ENCODE data around the gene UBR3. TPM values are rescaled to one million over a fixed set of nuclear protein-coding genes. Genes with fewer than 3 reads are reported as not detected.

The UBR3 gene
- total RNA-seq, 3 donors from 2014 or later (not counting 1 experiment from before 2014, with no cell fraction given) = 40.8 to 54.5 (median 41.0) TPM

- no peaks in the 10 kb centered on the region for H3K4me1 ChIP-seq (ENCODE audit: control insufficient read depth, insufficient read depth, low read length)
- no peak for TF ChIP-seq CTCF (IDR thresholded peaks at IDR 0.05)
- no peaks in the 10 kb centered on the region for H3K9me3 ChIP-seq (ENCODE audit: control insufficient read depth, insufficient read depth, low read length)
- Mint-ChIP-seq H3K36me3 (no peaks in the 10 kb centered on the region), H3K9me3 (no peaks in the 10 kb centered on the region), H3K4me1 (no peaks in the 10 kb centered on the region), H3K27me3 (ENCODE audit: low read depth in 2 of 2) (no peaks in the 10 kb centered on the region), H3K27ac (no peak overlapping the region), H3K4me3 (no peak overlapping the region)
- H3K4me3 ChIP-seq (ENCODE audit: low read length) = no peak overlapping the region
- no peak for DNase-seq
- no peak overlapping the region for H3K27ac ChIP-seq (ENCODE audit: low read length)
- peaks cover 8% of the 10 kb centered on the region for H3K36me3 ChIP-seq (ENCODE audit: control insufficient read depth, insufficient read depth, low read length)
- intact Hi-C loops (cut with micrococcal nuclease) = no loop called here
- 99% methylated on average over 2 of the region's 2 CpGs for WGBS (ENCODE audit: insufficient coverage)
- ATAC-seq = no peak
- no peaks in the 10 kb centered on the region for H3K27me3 ChIP-seq (ENCODE audit: control insufficient read depth, insufficient read depth, low read length)
Observed at GRCh38 chr2:170025223-170025622, 198.0 kb downstream of the UBR3 start.

GRCh38 chr2:170026361-170026760 is 199.1 kb downstream of the UBR3 start:
- ATAC-seq (no peak), DNase-seq (no peak)
- Histone ChIP-seq H3K4me1 (ENCODE audit: control insufficient read depth, insufficient read depth, low read length) (no peaks in the 10 kb centered on the region), H3K27ac (ENCODE audit: low read length) (no peak overlapping the region), H3K36me3 (ENCODE audit: control insufficient read depth, insufficient read depth, low read length) (peaks cover 8% of the 10 kb centered on the region), H3K4me3 (ENCODE audit: low read length) (no peak overlapping the region), H3K9me3 (ENCODE audit: control insufficient read depth, insufficient read depth, low read length) (no peaks in the 10 kb centered on the region), H3K27me3 (ENCODE audit: control insufficient read depth, insufficient read depth, low read length) (no peaks in the 10 kb centered on the region)
- Mint-ChIP-seq H3K9me3 (no peaks in the 10 kb centered on the region), H3K4me3 (no peak overlapping the region), H3K36me3 (no peaks in the 10 kb centered on the region), H3K27me3 (ENCODE audit: low read depth in 2 of 2) (no peaks in the 10 kb centered on the region), H3K4me1 (no peaks in the 10 kb centered on the region), H3K27ac (no peak overlapping the region)
- intact Hi-C loops (cut with micrococcal nuclease) = no loop called here
- WGBS (ENCODE audit: insufficient coverage) = no CpG with 5 or more reads among the region's 1 CpG
- no peak for TF ChIP-seq CTCF (IDR thresholded peaks at IDR 0.05)

- TF ChIP-seq CTCF (IDR thresholded peaks at IDR 0.05) = no peak
- DNase-seq (no peak), ATAC-seq (no peak)
- Histone ChIP-seq H3K4me3 (ENCODE audit: low read length) (no peak overlapping the region), H3K36me3 (ENCODE audit: control insufficient read depth, insufficient read depth, low read length) (peaks cover 7% of the 10 kb centered on the region), H3K4me1 (ENCODE audit: control insufficient read depth, insufficient read depth, low read length) (no peaks in the 10 kb centered on the region), H3K27me3 (ENCODE audit: control insufficient read depth, insufficient read depth, low read length) (no peaks in the 10 kb centered on the region), H3K9me3 (ENCODE audit: control insufficient read depth, insufficient read depth, low read length) (no peaks in the 10 kb centered on the region), H3K27ac (ENCODE audit: low read length) (no peak overlapping the region)
- H3K9me3 Mint-ChIP-seq = no peaks in the 10 kb centered on the region
- H3K4me1 Mint-ChIP-seq = peaks cover 0 to 5% of the 10 kb centered on the region in 2 donors
- no peak overlapping the region for H3K4me3 Mint-ChIP-seq
- no peak overlapping the region for H3K27ac Mint-ChIP-seq
- intact Hi-C loops (cut with micrococcal nuclease) = no loop called here
- peaks cover 8% of the 10 kb centered on the region for H3K36me3 Mint-ChIP-seq
- no peaks in the 10 kb centered on the region for H3K27me3 Mint-ChIP-seq (ENCODE audit: low read depth in 2 of 2)
Observed at GRCh38 chr2:170029551-170029950, 202.3 kb downstream of the UBR3 start.

- 100% methylated on average over 2 of the region's 2 CpGs for WGBS (ENCODE audit: insufficient coverage)
Observed at GRCh38 chr2:170030040-170030439, 202.8 kb downstream of the UBR3 start.

More at GRCh38 chr2:170030040-170030439, 202.8 kb downstream of the UBR3 start:
- intact Hi-C loops (cut with micrococcal nuclease) = no loop called here
- DNase-seq = no peak
- no peak overlapping the region for H3K4me3 Mint-ChIP-seq
- H3K27ac ChIP-seq (ENCODE audit: low read length) = no peak overlapping the region
- no peak overlapping the region for H3K4me3 ChIP-seq (ENCODE audit: low read length)
- no peaks in the 10 kb centered on the region for H3K4me1 ChIP-seq (ENCODE audit: control insufficient read depth, insufficient read depth, low read length)
- no peaks in the 10 kb centered on the region for H3K27me3 Mint-ChIP-seq (ENCODE audit: low read depth in 2 of 2)
- no peak for ATAC-seq
- H3K27ac Mint-ChIP-seq = no peak overlapping the region
- H3K27me3 ChIP-seq (ENCODE audit: control insufficient read depth, insufficient read depth, low read length) = no peaks in the 10 kb centered on the region
- no peak for TF ChIP-seq CTCF (IDR thresholded peaks at IDR 0.05)
- H3K36me3 ChIP-seq (ENCODE audit: control insufficient read depth, insufficient read depth, low read length) = peaks cover 5% of the 10 kb centered on the region
- no peaks in the 10 kb centered on the region for H3K9me3 ChIP-seq (ENCODE audit: control insufficient read depth, insufficient read depth, low read length)
- H3K4me1 Mint-ChIP-seq = peaks cover 0 to 5% of the 10 kb centered on the region in 2 donors
- H3K9me3 Mint-ChIP-seq = no peaks in the 10 kb centered on the region
- peaks cover 8% of the 10 kb centered on the region for H3K36me3 Mint-ChIP-seq

Data from natural killer cell (primary cell).